Lung (tissue), 12 donors: ENCODE results near the gene TNF. TPM values are rescaled to one million over a fixed set of nuclear protein-coding genes. Genes with fewer than 3 reads are reported as not detected.
A peak's percentile ranks its signal among the peaks of the same experiment; 100 is the strongest.

Source experiments
- ATAC-seq: fragments of 200-7000 bp; cut with Tn5 transposase; one replicate; pipeline ENCODE4 v1.9.1; 2020; ENCODE audit warnings: moderate number of reproducible peaks; ENCODE audit not compliant: insufficient read depth, low FRiP score
- DNase-seq, 3 donors: peaks; one replicate each; pipeline ENCODE4 v3.0.0-alpha.2; 2013 to 2017
- H3K27ac ChIP-seq, 2 donors: one replicate each; pipeline ENCODE4 v1.5.1; 2013; ENCODE audit warnings: mild to moderate bottlenecking in 2 of 2, moderate library complexity in 2 of 2, control low read depth in 1 of 2, inconsistent platforms in 1 of 2, low read depth in 1 of 2, low read length in 1 of 2
- H3K27me3 ChIP-seq, 3 donors: one replicate each; pipeline ENCODE4 v1.5.1; 2013; ENCODE audit warnings: low read length in 2 of 3; ENCODE audit not compliant: control insufficient read depth in 3 of 3, insufficient read depth in 3 of 3
- H3K36me3 ChIP-seq, 4 donors: one replicate each; pipeline ENCODE4 v1.5.1; 2013; ENCODE audit warnings: low read length in 4 of 4, mild to moderate bottlenecking in 1 of 4, moderate library complexity in 1 of 4; ENCODE audit not compliant: control insufficient read depth in 4 of 4, insufficient read depth in 4 of 4
- H3K4me1 ChIP-seq, 5 donors: one replicate each; pipeline ENCODE4 v1.5.1; 2013; ENCODE audit warnings: low read length in 5 of 5, mild to moderate bottlenecking in 2 of 5, moderate library complexity in 1 of 5; ENCODE audit not compliant: control insufficient read depth in 5 of 5, insufficient read depth in 5 of 5
- H3K4me3 ChIP-seq: one replicate; pipeline ENCODE4 v1.5.1; 2013; ENCODE audit warnings: mild to moderate bottlenecking, control low read depth, moderate library complexity
- H3K9ac ChIP-seq, 2 donors: one replicate each; pipeline ENCODE4 v1.5.1; 2013; ENCODE audit warnings: low read length in 2 of 2, control low read depth in 1 of 2; ENCODE audit not compliant: insufficient read depth in 1 of 2
- H3K9me3 ChIP-seq, 4 donors: one replicate each; pipeline ENCODE4 v1.5.1; 2013; ENCODE audit warnings: low read length in 3 of 4, mild to moderate bottlenecking in 1 of 4, moderate library complexity in 1 of 4; ENCODE audit not compliant: control insufficient read depth in 4 of 4, insufficient read depth in 3 of 4
- CTCF ChIP-seq: IDR thresholded peaks from 2 replicates; pipeline ENCODE4 v1.5.1; 2012; ENCODE audit warnings: mild to moderate bottlenecking; ENCODE audit errors: control extremely low read depth, extremely low read depth
- WGBS, 2 donors: extraction: QIAGEN DNeasy Blood & Tissue Kit; methylation state at CpG; one replicate each; pipeline ENCODE4 v1.1.7; 2013; 5-methylcytosine and 5-hydroxymethylcytosine counted together
- polyA plus RNA-seq, 2 donors: library from polyadenylated mRNA; stranded (reverse); fragments of 200-250 nt; gene quantifications; one replicate each; pipeline ENCODE4 v1.2.1, GENCODE V29; 2013
- total RNA-seq, 2 donors: library from RNA; depleted of rRNA in 1 of 2; stranded (reverse); fragments of >200 nt in 1 of 2; gene quantifications; one replicate each; pipeline ENCODE4 v1.2.1, GENCODE V29; 2014 to 2021
- donor health status: control.
- donor health status: control.
- donor health status: Bipolar disorder and iron deficiency.
- donor health status: healthy.
- donor health status: DM: yes; HTN: yes; CAD: no.

The TNF gene
- total and polyA plus RNA-seq, 4 donors, result 0.23 to 15.7 (median 4.1) TPM

- H3K4me1 ChIP-seq, result peaks cover 2 to 14% (median 3%) of the 10 kb centered on the region in 5 donors
- DNase-seq (peak in 2 of 3 donors; percentile 39 to 59), ATAC-seq (no peak)
- no peak overlapping the region for H3K27ac ChIP-seq
- no peak overlapping the region for H3K4me3 ChIP-seq
- 47 to 64% methylated on average over 10 of the region's 10 CpGs for WGBS, 2 donors
- no peaks in the 10 kb centered on the region for H3K27me3 ChIP-seq
- H3K36me3 ChIP-seq, result peaks cover 29 to 47% (median 41%) of the 10 kb centered on the region in 4 donors
- H3K9ac ChIP-seq, result no peak overlapping the region
- no peaks in the 10 kb centered on the region for H3K9me3 ChIP-seq
- TF ChIP-seq CTCF, result no peak
Observed at GRCh38 chr6:31622684-31623091, 47.3 kb downstream of the TNF start.

GRCh38 chr6:31624070-31624469, 48.7 kb downstream of the TNF start:
- no peaks in the 10 kb centered on the region for H3K27me3 ChIP-seq
- no peak overlapping the region for H3K9ac ChIP-seq
- no peak for ATAC-seq

GRCh38 chr6:31626952-31627351, 51.6 kb downstream of the TNF start:
- 94 to 97% methylated on average over 10 of the region's 10 CpGs for WGBS, 2 donors

More at GRCh38 chr6:31624070-31624469, 48.7 kb downstream of the TNF start:
- WGBS, 2 donors, result 92 to 95% methylated on average over 10 of the region's 10 CpGs
- H3K27ac ChIP-seq, result no peak overlapping the region
- no peak for TF ChIP-seq CTCF
- H3K4me3 ChIP-seq, result no peak overlapping the region
- DNase-seq, result no peak
- H3K9me3 ChIP-seq, result no peaks in the 10 kb centered on the region
- H3K36me3 ChIP-seq, result peaks cover 36 to 59% (median 52%) of the 10 kb centered on the region in 4 donors
- H3K4me1 ChIP-seq, result peaks cover 2 to 14% (median 3%) of the 10 kb centered on the region in 5 donors

More at GRCh38 chr6:31626952-31627351, 51.6 kb downstream of the TNF start:
- H3K36me3 ChIP-seq, result peaks cover 39 to 77% (median 70%) of the 10 kb centered on the region in 4 donors
- no peak for DNase-seq
- no peaks in the 10 kb centered on the region for H3K27me3 ChIP-seq
- TF ChIP-seq CTCF, result no peak
- H3K9me3 ChIP-seq, result no peaks in the 10 kb centered on the region
- H3K27ac ChIP-seq, result no peak overlapping the region
- ATAC-seq, result no peak
- peaks cover 1 to 10% (median 3%) of the 10 kb centered on the region in 5 donors for H3K4me1 ChIP-seq
- no peak overlapping the region for H3K9ac ChIP-seq
- no peak overlapping the region for H3K4me3 ChIP-seq
